Central memory CD8-positive, alpha-beta T cell (primary cell): Measurements from ENCODE around the gene LILRA6.
"Not testable (repeated sequence)": the region's sequence is repeated elsewhere in the genome, so short reads cannot be mapped to it uniquely, and the experiment has no call there.

Experiments
- ATAC-seq: fragments of 150-1000 bp; cut with Tn5 transposase; replicated peaks from 2 replicates; pipeline ENCODE4 v1.10.0; 2022; ENCODE audit warnings: mild to moderate bottlenecking, moderate FRiP score, moderate number of reproducible peaks; ENCODE audit not compliant: poor library complexity, severe bottlenecking; ENCODE audit errors: extremely low read depth
- DNase-seq, 2 donors: peaks; one replicate each; pipeline ENCODE4 v3.0.0; 2021; ENCODE audit warnings: low spot score in 2 of 2
- H3K27ac Mint-ChIP-seq: one replicate; pipeline ENCODE4 v1.8.0; 2022; ENCODE audit warnings: low read depth, mild to moderate bottlenecking, moderate library complexity, mixed read lengths
- H3K27me3 Mint-ChIP-seq: one replicate; pipeline ENCODE4 v1.8.0; 2022; ENCODE audit warnings: mixed read lengths
- H3K36me3 Mint-ChIP-seq: one replicate; pipeline ENCODE4 v1.8.0; 2022; ENCODE audit warnings: mild to moderate bottlenecking, moderate library complexity, mixed read lengths; ENCODE audit not compliant: insufficient read depth
- H3K4me1 Mint-ChIP-seq: one replicate; pipeline ENCODE4 v1.8.0; 2022; ENCODE audit warnings: mixed read lengths
- H3K4me3 Mint-ChIP-seq: one replicate; pipeline ENCODE4 v1.8.0; 2022; ENCODE audit warnings: mild to moderate bottlenecking, moderate library complexity, mixed read lengths
- H3K9me3 Mint-ChIP-seq: one replicate; pipeline ENCODE4 v1.8.0; 2022; ENCODE audit warnings: mixed read lengths

The LILRA6 gene

GRCh38 chr19:54242646-54243045 is at the start of gene LILRA6:
LILRA6 (minus strand) TSS chr19:54242790.
- H3K36me3 Mint-ChIP-seq, H3K9me3 Mint-ChIP-seq, DNase-seq, H3K27ac Mint-ChIP-seq, H3K4me3 Mint-ChIP-seq, H3K4me1 Mint-ChIP-seq, ATAC-seq: not testable (repeated sequence)
- peaks cover 19% of the 10 kb centered on the region for H3K27me3 Mint-ChIP-seq

GRCh38 chr19:54289160-54289559 is 46.6 kb upstream of the LILRA6 start:
- not testable (repeated sequence) for H3K27ac Mint-ChIP-seq, H3K36me3 Mint-ChIP-seq, H3K9me3 Mint-ChIP-seq, H3K4me3 Mint-ChIP-seq, H3K4me1 Mint-ChIP-seq, DNase-seq, ATAC-seq
- peaks cover 63% of the 10 kb centered on the region for H3K27me3 Mint-ChIP-seq

- DNase-seq, result no peak
These were observed 44.9 kb upstream of the LILRA6 start for GRCh38 chr19:54287456-54287855.

GRCh38 chr19:54286283-54286682 is 43.7 kb upstream of the LILRA6 start:
- H3K9me3 Mint-ChIP-seq, H3K27ac Mint-ChIP-seq, H3K4me1 Mint-ChIP-seq, H3K36me3 Mint-ChIP-seq, DNase-seq, H3K4me3 Mint-ChIP-seq: not testable (repeated sequence)
- H3K27me3 Mint-ChIP-seq, result peaks cover 80% of the 10 kb centered on the region
- ATAC-seq, result peak; percentile 40

More at GRCh38 chr19:54287456-54287855, 44.9 kb upstream of the LILRA6 start:
- Mint-ChIP-seq H3K27ac (no peak overlapping the region), H3K4me1 (no peaks in the 10 kb centered on the region), H3K9me3 (no peaks in the 10 kb centered on the region), H3K36me3 (no peaks in the 10 kb centered on the region), H3K4me3 (no peak overlapping the region), H3K27me3 (peaks cover 68% of the 10 kb centered on the region)
- no peak for ATAC-seq

- not testable (repeated sequence) for H3K27ac Mint-ChIP-seq
These were observed 43.0 kb upstream of the LILRA6 start for GRCh38 chr19:54285427-54286056.

GRCh38 chr19:54282686-54283470 is 40.3 kb upstream of the LILRA6 start:
- ATAC-seq (no peak), DNase-seq (no peak)
- Mint-ChIP-seq H3K27me3 (peaks cover 82% of the 10 kb centered on the region), H3K27ac (no peak overlapping the region), H3K36me3 (no peaks in the 10 kb centered on the region), H3K9me3 (no peaks in the 10 kb centered on the region), H3K4me3 (no peak overlapping the region), H3K4me1 (no peaks in the 10 kb centered on the region)

More at GRCh38 chr19:54285427-54286056, 43.0 kb upstream of the LILRA6 start:
- not testable (repeated sequence) for DNase-seq, H3K4me1 Mint-ChIP-seq, H3K36me3 Mint-ChIP-seq, H3K4me3 Mint-ChIP-seq, H3K9me3 Mint-ChIP-seq
- peak; percentile 86 for ATAC-seq
- peaks cover 82% of the 10 kb centered on the region for H3K27me3 Mint-ChIP-seq

- not testable (repeated sequence) for H3K27ac Mint-ChIP-seq
- peaks cover 72% of the 10 kb centered on the region for H3K27me3 Mint-ChIP-seq
These were observed 39.1 kb upstream of the LILRA6 start for GRCh38 chr19:54281729-54282075.

GRCh38 chr19:54281007-54281728 is 38.6 kb upstream of the LILRA6 start, which contains the start of gene LILRB2:
LILRB2 (minus strand) TSS chr19:54281110; CDS start chr19:54280496, 614 bp downstream.
- H3K36me3 Mint-ChIP-seq, result no peaks in the 10 kb centered on the region
- H3K27me3 Mint-ChIP-seq, result peaks cover 70% of the 10 kb centered on the region
- H3K27ac Mint-ChIP-seq, result no peak within 1 kb of the TSS
- no peak within 1 kb of the TSS for H3K4me3 Mint-ChIP-seq
- no peak for DNase-seq
- no peaks in the 10 kb centered on the region for H3K4me1 Mint-ChIP-seq
- no peaks in the 10 kb centered on the region for H3K9me3 Mint-ChIP-seq
- no peak for ATAC-seq

More at GRCh38 chr19:54281729-54282075, 39.1 kb upstream of the LILRA6 start:
- ATAC-seq, H3K4me3 Mint-ChIP-seq, H3K36me3 Mint-ChIP-seq, H3K4me1 Mint-ChIP-seq, DNase-seq, H3K9me3 Mint-ChIP-seq: not testable (repeated sequence)

GRCh38 chr19:54280441-54280840 is 37.9 kb upstream of the LILRA6 start:
- not testable (repeated sequence) for H3K4me1 Mint-ChIP-seq, ATAC-seq
- H3K27me3 Mint-ChIP-seq, result peaks cover 75% of the 10 kb centered on the region

GRCh38 chr19:54280025-54280424 is 37.4 kb upstream of the LILRA6 start:
- peaks cover 79% of the 10 kb centered on the region for H3K27me3 Mint-ChIP-seq
- not testable (repeated sequence) for ATAC-seq, H3K4me1 Mint-ChIP-seq

More at GRCh38 chr19:54280441-54280840, 37.9 kb upstream of the LILRA6 start:
- H3K9me3 Mint-ChIP-seq, H3K4me3 Mint-ChIP-seq, H3K27ac Mint-ChIP-seq, DNase-seq, H3K36me3 Mint-ChIP-seq: not testable (repeated sequence)

GRCh38 chr19:54279406-54279962 is 36.9 kb upstream of the LILRA6 start:
- no peak for DNase-seq
- no peak overlapping the region for H3K4me3 Mint-ChIP-seq
- peaks cover 79% of the 10 kb centered on the region for H3K27me3 Mint-ChIP-seq
- H3K9me3 Mint-ChIP-seq, result no peaks in the 10 kb centered on the region
- H3K4me1 Mint-ChIP-seq, result no peaks in the 10 kb centered on the region
- H3K27ac Mint-ChIP-seq, result no peak overlapping the region
- no peaks in the 10 kb centered on the region for H3K36me3 Mint-ChIP-seq
- ATAC-seq, result no peak

More at GRCh38 chr19:54280025-54280424, 37.4 kb upstream of the LILRA6 start:
- not testable (repeated sequence) for H3K9me3 Mint-ChIP-seq, H3K36me3 Mint-ChIP-seq, H3K27ac Mint-ChIP-seq, H3K4me3 Mint-ChIP-seq, DNase-seq

- H3K4me3 Mint-ChIP-seq, H3K9me3 Mint-ChIP-seq, ATAC-seq, H3K27ac Mint-ChIP-seq, H3K36me3 Mint-ChIP-seq, DNase-seq, H3K4me1 Mint-ChIP-seq: not testable (repeated sequence)
- H3K27me3 Mint-ChIP-seq, result peaks cover 79% of the 10 kb centered on the region
These were observed 36.1 kb upstream of the LILRA6 start for GRCh38 chr19:54278571-54279195.
